IMR-90 (cell line): ENCODE measurements around the gene CCDC7.

ENCODE experiments used
- BHLHE40 ChIP-seq: fragments of 150-350 bp; IDR thresholded peaks from 2 replicates; pipeline ENCODE4 v1.6.1; 2016; ENCODE audit warnings: mild to moderate bottlenecking, low read depth, low read length
- CEBPB ChIP-seq: IDR thresholded peaks from 2 replicates; pipeline ENCODE4 v1.6.1; 2012; ENCODE audit warnings: low read depth, low read length, improper control_type of control experiment
- FOS ChIP-seq: fragments of 150-350 bp; IDR thresholded peaks from 2 replicates; pipeline ENCODE4 v1.6.1; 2016; ENCODE audit warnings: low read depth, low read length
- MAFK ChIP-seq: IDR thresholded peaks from 2 replicates; pipeline ENCODE4 v1.6.1; 2012; ENCODE audit warnings: low read depth, low read length, improper control_type of control experiment
- MXI1 ChIP-seq: IDR thresholded peaks from 2 replicates; pipeline ENCODE4 v1.6.1; 2012; ENCODE audit warnings: low read depth, mild to moderate bottlenecking, low read length, moderate library complexity, borderline replicate concordance
- NFE2L2 ChIP-seq: fragments of 150-350 bp; IDR thresholded peaks from 2 replicates; pipeline ENCODE4 v1.6.1; 2016; ENCODE audit warnings: low read depth, mild to moderate bottlenecking, low read length
- POLR2A ChIP-seq: IDR thresholded peaks from 2 replicates; pipeline ENCODE4 v1.6.1; 2012; ENCODE audit warnings: mild to moderate bottlenecking, low read depth, low read length
- RAD21 ChIP-seq: IDR thresholded peaks from 2 replicates; pipeline ENCODE4 v1.6.1; 2012; ENCODE audit warnings: low read length, improper control_type of control experiment
- RCOR1 ChIP-seq: IDR thresholded peaks from 2 replicates; pipeline ENCODE4 v1.6.1; 2012; ENCODE audit warnings: mild to moderate bottlenecking, low read length, improper control_type of control experiment; ENCODE audit not compliant: insufficient replicate concordance
- RFX5 ChIP-seq: IDR thresholded peaks from 2 replicates; pipeline ENCODE4 v1.8.0; 2012; ENCODE audit warnings: low read depth, mild to moderate bottlenecking, low read length, moderate library complexity
- TF ChIP-seq, protein P1 (sequence below): conservative IDR thresholded peaks from 2 replicates; pipeline ENCODE4 v1.5.1; 2012; ENCODE audit warnings: mild to moderate bottlenecking, low read depth, low read length, improper control_type of control experiment
- TF ChIP-seq, protein P2 (sequence below): fragments of 150-350 bp; IDR thresholded peaks from 2 replicates; pipeline ENCODE4 v1.6.1; 2016; ENCODE audit warnings: low read depth, mild to moderate bottlenecking, low read length, moderate library complexity, borderline replicate concordance
- TF ChIP-seq, protein P3 (sequence below): fragments of 150-350 bp; IDR thresholded peaks from 2 replicates; pipeline ENCODE4 v1.6.1; 2017; ENCODE audit warnings: mild to moderate bottlenecking, antibody characterized with exemption, low read length, low read depth

DNA sequence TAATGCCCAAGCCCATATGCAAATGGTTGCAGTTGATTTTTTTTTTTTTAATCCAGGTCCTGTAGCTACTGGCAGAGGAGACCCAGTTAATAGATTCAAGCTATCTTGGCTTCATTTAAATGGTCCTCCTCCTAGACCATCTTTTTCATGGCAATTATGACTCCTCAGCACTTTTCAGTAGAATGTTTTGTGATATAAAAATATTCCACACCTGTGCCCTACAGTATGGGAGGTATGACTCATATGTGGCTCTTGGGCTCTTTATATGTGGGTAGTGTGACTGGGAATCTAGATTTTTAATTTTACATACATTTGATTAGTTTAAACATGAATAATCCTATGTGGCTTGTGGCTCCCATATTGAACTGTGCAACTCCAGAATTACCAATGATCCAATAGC lies 432.0 kb downstream of the CCDC7 start:
- TF ChIP-seq, protein P1, sequence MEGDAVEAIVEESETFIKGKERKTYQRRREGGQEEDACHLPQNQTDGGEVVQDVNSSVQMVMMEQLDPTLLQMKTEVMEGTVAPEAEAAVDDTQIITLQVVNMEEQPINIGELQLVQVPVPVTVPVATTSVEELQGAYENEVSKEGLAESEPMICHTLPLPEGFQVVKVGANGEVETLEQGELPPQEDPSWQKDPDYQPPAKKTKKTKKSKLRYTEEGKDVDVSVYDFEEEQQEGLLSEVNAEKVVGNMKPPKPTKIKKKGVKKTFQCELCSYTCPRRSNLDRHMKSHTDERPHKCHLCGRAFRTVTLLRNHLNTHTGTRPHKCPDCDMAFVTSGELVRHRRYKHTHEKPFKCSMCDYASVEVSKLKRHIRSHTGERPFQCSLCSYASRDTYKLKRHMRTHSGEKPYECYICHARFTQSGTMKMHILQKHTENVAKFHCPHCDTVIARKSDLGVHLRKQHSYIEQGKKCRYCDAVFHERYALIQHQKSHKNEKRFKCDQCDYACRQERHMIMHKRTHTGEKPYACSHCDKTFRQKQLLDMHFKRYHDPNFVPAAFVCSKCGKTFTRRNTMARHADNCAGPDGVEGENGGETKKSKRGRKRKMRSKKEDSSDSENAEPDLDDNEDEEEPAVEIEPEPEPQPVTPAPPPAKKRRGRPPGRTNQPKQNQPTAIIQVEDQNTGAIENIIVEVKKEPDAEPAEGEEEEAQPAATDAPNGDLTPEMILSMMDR, result no peak
- no peak for TF ChIP-seq RAD21
- TF ChIP-seq POLR2A, result no peak
- TF ChIP-seq MXI1, result no peak
- TF ChIP-seq RCOR1, result no peak
- no peak for TF ChIP-seq NFE2L2
- TF ChIP-seq, protein P2, sequence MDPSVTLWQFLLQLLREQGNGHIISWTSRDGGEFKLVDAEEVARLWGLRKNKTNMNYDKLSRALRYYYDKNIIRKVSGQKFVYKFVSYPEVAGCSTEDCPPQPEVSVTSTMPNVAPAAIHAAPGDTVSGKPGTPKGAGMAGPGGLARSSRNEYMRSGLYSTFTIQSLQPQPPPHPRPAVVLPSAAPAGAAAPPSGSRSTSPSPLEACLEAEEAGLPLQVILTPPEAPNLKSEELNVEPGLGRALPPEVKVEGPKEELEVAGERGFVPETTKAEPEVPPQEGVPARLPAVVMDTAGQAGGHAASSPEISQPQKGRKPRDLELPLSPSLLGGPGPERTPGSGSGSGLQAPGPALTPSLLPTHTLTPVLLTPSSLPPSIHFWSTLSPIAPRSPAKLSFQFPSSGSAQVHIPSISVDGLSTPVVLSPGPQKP, result no peak
- peak; percentile 42; the same call in 1 of the 2 replicates for TF ChIP-seq MAFK
- no peak for TF ChIP-seq BHLHE40
- TF ChIP-seq FOS, result no peak
- TF ChIP-seq, protein P3, sequence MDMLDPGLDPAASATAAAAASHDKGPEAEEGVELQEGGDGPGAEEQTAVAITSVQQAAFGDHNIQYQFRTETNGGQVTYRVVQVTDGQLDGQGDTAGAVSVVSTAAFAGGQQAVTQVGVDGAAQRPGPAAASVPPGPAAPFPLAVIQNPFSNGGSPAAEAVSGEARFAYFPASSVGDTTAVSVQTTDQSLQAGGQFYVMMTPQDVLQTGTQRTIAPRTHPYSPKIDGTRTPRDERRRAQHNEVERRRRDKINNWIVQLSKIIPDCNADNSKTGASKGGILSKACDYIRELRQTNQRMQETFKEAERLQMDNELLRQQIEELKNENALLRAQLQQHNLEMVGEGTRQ, result no peak
- no peak for TF ChIP-seq CEBPB
- TF ChIP-seq RFX5, result no peak
